ENCODE data around the gene KLK14. TPM values are rescaled to one million over a fixed set of nuclear protein-coding genes. Genes with fewer than 3 reads are reported as not detected.

The KLK14 gene, protein sequence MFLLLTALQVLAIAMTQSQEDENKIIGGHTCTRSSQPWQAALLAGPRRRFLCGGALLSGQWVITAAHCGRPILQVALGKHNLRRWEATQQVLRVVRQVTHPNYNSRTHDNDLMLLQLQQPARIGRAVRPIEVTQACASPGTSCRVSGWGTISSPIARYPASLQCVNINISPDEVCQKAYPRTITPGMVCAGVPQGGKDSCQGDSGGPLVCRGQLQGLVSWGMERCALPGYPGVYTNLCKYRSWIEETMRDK
- total RNA-seq = not detected

DNA sequence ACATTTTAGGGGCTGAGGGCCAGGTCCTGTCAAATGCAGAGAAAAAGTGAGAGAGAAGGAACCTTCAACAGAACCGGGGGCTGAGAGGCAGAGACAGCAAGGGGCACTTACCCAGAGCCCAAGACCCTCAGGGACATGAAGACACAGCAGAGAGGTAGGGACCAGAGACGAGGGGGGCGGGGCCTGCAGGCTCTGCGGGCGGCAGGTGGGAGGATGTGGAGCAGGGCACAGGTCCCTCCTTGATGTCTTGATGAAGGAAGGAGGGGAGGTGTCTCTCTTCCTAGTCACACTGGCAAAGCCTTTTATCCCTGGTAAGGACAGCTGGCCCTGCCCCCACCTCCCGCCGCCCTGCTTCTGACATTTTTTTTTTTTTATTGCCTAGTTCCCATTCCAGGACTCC, at the start of gene KLK14:
TSS of gene KLK14 (minus strand) at position 277 of the 400 bp plus-strand sequence. CDS start at position 4, 273 bp downstream.
- no peaks in the 10 kb centered on the region for H3K4me1 ChIP-seq (ENCODE audit: control insufficient read depth in 1 of 2, low read depth in 2 of 2)
- no peak for ATAC-seq (ENCODE audit: insufficient number of reproducible peaks, low FRiP score, low read depth)
- no peaks in the 10 kb centered on the region for H3K36me3 ChIP-seq
- no peak within 1 kb of the TSS for H3K27ac ChIP-seq
- no peaks in the 10 kb centered on the region for H3K27me3 ChIP-seq (replicated peaks; ENCODE audit: insufficient read depth)
- no peak for DNase-seq (ENCODE audit: low spot score)
- no peak within 1 kb of the TSS for H3K4me3 ChIP-seq
- no peaks in the 10 kb centered on the region for H3K9me3 ChIP-seq
- TF ChIP-seq, protein P1, sequence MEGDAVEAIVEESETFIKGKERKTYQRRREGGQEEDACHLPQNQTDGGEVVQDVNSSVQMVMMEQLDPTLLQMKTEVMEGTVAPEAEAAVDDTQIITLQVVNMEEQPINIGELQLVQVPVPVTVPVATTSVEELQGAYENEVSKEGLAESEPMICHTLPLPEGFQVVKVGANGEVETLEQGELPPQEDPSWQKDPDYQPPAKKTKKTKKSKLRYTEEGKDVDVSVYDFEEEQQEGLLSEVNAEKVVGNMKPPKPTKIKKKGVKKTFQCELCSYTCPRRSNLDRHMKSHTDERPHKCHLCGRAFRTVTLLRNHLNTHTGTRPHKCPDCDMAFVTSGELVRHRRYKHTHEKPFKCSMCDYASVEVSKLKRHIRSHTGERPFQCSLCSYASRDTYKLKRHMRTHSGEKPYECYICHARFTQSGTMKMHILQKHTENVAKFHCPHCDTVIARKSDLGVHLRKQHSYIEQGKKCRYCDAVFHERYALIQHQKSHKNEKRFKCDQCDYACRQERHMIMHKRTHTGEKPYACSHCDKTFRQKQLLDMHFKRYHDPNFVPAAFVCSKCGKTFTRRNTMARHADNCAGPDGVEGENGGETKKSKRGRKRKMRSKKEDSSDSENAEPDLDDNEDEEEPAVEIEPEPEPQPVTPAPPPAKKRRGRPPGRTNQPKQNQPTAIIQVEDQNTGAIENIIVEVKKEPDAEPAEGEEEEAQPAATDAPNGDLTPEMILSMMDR (IDR thresholded peaks at IDR 0.05) = no peak

DNA sequence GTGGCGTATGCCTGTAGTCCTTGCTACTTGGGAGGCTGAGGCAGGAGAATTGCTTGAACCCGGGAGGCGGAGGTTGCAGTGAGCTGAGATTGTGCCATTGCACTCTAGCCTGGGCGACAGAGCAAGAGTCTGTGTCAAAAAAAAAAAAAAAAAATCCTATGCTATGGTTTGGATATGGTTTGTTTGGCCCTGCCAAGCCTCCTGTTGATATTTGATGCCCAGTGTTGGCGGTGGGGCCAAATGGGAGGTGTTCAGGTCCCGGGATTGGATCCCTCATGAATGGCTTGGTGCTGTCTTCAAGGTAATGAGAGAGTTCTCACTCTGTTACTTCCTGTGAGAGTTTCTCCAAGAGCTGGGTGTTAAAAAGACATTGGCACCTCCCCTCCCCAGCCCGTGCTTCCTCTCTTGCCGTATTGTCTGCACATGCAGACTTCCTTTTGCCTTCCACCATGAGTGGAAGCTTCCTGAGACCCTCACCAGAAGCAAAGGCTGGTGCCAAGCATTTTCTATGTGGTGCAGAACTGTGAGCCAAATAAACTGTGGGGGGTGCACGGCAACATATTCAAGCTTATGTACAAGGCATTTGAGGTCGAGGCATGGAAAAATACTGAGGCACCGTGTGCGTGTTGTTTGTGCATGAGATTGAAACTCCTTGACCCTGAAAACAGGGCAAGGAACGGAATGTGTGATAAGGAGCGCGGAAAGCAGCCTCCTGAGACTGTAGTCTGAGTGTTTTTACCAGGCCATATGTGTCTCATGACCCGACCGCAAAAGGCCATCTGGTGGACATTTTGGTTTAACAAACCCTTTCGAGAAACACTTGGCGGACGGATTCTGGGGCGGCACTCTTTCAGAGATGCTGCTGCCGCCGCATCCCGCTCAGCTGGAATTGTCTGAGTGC, 49.3 kb upstream of the KLK14 start:
- no peak for ATAC-seq (ENCODE audit: insufficient number of reproducible peaks, low FRiP score, low read depth)
- H3K36me3 ChIP-seq = no peaks in the 10 kb centered on the region
- TF ChIP-seq, protein P1 (IDR thresholded peaks at IDR 0.05) = no peak
- H3K27ac ChIP-seq = no peak overlapping the region
- peak overlapping the region; percentile 49 for H3K4me3 ChIP-seq
- no peaks in the 10 kb centered on the region for H3K27me3 ChIP-seq (replicated peaks; ENCODE audit: insufficient read depth)
- H3K9me3 ChIP-seq = no peaks in the 10 kb centered on the region
- H3K4me1 ChIP-seq (ENCODE audit: control insufficient read depth in 1 of 2, low read depth in 2 of 2) = peaks cover 9 to 10% of the 10 kb centered on the region in 2 donors
- no peak for DNase-seq (ENCODE audit: low spot score)

DNA sequence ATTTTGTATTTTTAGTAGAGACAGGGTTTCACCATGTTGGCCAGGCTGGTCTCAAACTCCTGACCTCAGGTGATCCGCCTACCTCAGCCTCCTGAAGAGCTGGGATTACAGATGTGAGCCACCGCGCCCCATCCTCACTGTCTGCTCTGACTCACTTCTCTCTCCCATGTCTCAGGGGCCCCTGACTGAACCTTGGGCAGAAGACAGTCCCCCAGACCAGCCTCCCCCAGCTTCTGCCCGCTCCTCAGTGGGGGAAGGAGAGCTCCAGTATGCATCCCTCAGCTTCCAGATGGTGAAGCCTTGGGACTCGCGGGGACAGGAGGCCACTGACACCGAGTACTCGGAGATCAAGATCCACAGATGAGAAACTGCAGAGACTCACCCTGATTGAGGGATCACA, 47.0 kb upstream of the KLK14 start:
- no peaks in the 10 kb centered on the region for H3K27me3 ChIP-seq (replicated peaks; ENCODE audit: insufficient read depth)
- peaks cover 9 to 10% of the 10 kb centered on the region in 2 donors for H3K4me1 ChIP-seq (ENCODE audit: control insufficient read depth in 1 of 2, low read depth in 2 of 2)
- TF ChIP-seq, protein P1 (IDR thresholded peaks at IDR 0.05) = no peak
- H3K36me3 ChIP-seq = no peaks in the 10 kb centered on the region
- no peaks in the 10 kb centered on the region for H3K9me3 ChIP-seq
- no peak overlapping the region for H3K4me3 ChIP-seq
- ATAC-seq (ENCODE audit: insufficient number of reproducible peaks, low FRiP score, low read depth) = no peak
- H3K27ac ChIP-seq = no peak overlapping the region
- no peak for DNase-seq (ENCODE audit: low spot score)

DNA sequence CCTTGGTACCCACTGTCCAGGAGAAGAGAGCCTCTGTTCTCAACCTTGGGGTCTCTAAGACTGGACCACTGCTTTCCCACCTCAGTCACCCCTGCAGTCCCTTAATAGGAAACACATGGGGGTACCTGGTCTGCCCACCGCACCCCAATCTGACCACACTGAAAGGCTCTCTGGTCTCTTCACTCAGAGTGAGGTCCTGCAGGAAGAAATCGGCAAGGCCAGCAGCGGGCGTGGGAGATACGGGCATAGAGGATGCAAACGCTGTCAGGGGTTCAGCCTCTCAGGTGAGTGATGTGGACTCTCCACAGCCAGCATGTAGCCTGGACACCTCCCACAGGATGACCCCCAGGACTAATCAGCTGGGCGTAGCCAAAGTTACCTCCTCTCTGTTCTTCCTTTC, 45.5 kb upstream of the KLK14 start:
- Histone ChIP-seq H3K27me3 (replicated peaks; ENCODE audit: insufficient read depth) (no peaks in the 10 kb centered on the region), H3K27ac (no peak overlapping the region)
- DNase-seq (ENCODE audit: low spot score) = no peak

DNA sequence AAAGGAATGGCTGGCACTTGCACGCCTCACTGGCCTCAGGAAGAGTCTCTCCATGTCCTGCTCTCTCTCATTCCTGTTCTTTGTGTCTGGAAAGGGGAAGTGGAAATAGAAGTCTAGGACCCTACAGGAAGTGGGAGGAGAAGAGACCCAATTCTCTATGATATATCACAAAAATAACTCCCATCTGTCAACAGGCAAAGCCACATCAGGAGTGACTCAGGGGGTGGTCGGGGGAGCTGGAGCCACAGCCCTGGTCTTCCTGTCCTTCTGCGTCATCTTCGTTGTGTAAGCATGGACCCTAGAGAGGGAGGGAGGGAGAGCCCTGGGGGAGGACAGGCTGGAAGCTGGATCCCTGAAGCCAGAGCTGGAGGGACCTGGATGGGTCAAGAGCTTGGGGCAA, 45.1 kb upstream of the KLK14 start:
- ATAC-seq (ENCODE audit: insufficient number of reproducible peaks, low FRiP score, low read depth) = no peak
- Histone ChIP-seq H3K4me1 (ENCODE audit: control insufficient read depth in 1 of 2, low read depth in 2 of 2) (peaks cover 9 to 10% of the 10 kb centered on the region in 2 donors), H3K27ac (no peak overlapping the region), H3K36me3 (no peaks in the 10 kb centered on the region), H3K27me3 (replicated peaks; ENCODE audit: insufficient read depth) (no peaks in the 10 kb centered on the region), H3K4me3 (no peak overlapping the region), H3K9me3 (no peaks in the 10 kb centered on the region)
- no peak for DNase-seq (ENCODE audit: low spot score)
- TF ChIP-seq, protein P1 (IDR thresholded peaks at IDR 0.05) = no peak

More for the DNA sequence above, 45.5 kb upstream of the KLK14 start:
- H3K4me1 ChIP-seq (ENCODE audit: control insufficient read depth in 1 of 2, low read depth in 2 of 2) = peaks cover 9 to 10% of the 10 kb centered on the region in 2 donors
- ATAC-seq (ENCODE audit: insufficient number of reproducible peaks, low FRiP score, low read depth) = no peak
- TF ChIP-seq, protein P1 (IDR thresholded peaks at IDR 0.05) = no peak
- no peaks in the 10 kb centered on the region for H3K36me3 ChIP-seq
- no peaks in the 10 kb centered on the region for H3K9me3 ChIP-seq
- no peak overlapping the region for H3K4me3 ChIP-seq

Measured in thoracic aorta (tissue), 2 donors.